ENCODE data around the gene GLA. TPM values are rescaled to one million over a fixed set of nuclear protein-coding genes. Genes with fewer than 3 reads are reported as not detected.

The GLA gene
- total RNA-seq, 1 experiment from 2014 or later, result 54.8 TPM

DNA sequence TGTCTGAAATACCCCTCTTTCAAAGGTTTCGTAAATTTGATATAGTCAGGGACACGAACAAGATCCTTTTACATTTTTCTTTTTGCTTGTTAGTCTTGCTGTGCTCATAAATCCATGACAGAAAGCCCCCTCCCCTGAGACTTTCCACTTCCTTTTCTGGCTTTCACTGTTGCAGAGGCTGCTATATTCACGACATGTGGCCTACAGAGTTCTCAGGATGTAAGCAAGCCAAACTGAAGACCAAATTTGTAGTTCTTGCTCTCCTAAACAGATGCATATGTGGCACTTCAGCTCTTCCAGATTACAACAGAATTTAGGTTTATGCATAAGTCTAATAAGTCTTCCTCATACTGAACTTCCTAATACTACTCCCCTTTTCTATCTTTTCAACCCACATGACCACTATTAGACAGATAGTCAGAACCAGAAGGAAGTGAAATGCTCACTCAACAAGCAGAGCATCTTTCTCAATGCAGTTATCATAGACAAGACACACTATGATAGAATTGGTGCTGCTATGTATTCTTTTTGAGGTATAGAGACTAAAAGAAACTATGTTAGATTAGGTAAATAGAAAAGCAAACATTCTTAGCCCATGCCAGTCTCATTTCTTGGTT, 36.7 kb downstream of the GLA start:
- H3K4me1 ChIP-seq (ENCODE audit: insufficient read depth, low read length), result no peaks in the 10 kb centered on the region
- intact Hi-C loops (cut with micrococcal nuclease), result no loop called here
- ATAC-seq, result no peak
- no peak overlapping the region for H3K4me3 ChIP-seq (ENCODE audit: low read length)
- no peak for DNase-seq
- H4K20me1 ChIP-seq (ENCODE audit: low read length), result no peaks in the 10 kb centered on the region
- TF ChIP-seq EZH2phosphoT487 (IDR thresholded peaks at IDR 0.05; ENCODE audit: borderline replicate concordance, low read length), result no peak
- TF ChIP-seq EZH2 (IDR thresholded peaks at IDR 0.05; ENCODE audit: low read length, unreplicated experiment), result no peak
- no peak for TF ChIP-seq CTCF (conservative IDR thresholded peaks at IDR 0.05; ENCODE audit: low read depth, low read length)
- POLR2A ChIA-PET (ENCODE audit: unreplicated experiment), result no interaction called here
- H3F3A ChIP-seq (ENCODE audit: low read length, unreplicated experiment), result no peaks in the 10 kb centered on the region
- H3K9ac ChIP-seq (ENCODE audit: low read length), result no peak overlapping the region
- no peaks in the 10 kb centered on the region for H3K9me3 ChIP-seq (ENCODE audit: low read length)
- H3K36me3 ChIP-seq (ENCODE audit: low read depth, low read length), result no peaks in the 10 kb centered on the region
- no peak overlapping the region for H3K4me2 ChIP-seq (ENCODE audit: low read length)
- no peak overlapping the region for H2AFZ ChIP-seq (ENCODE audit: low read length)
- no peaks in the 10 kb centered on the region for H3K9me2 ChIP-seq (replicated peaks; ENCODE audit: low read length)
- no peak overlapping the region for H3K27ac ChIP-seq (ENCODE audit: low read length)
- no peaks in the 10 kb centered on the region for H3K79me2 ChIP-seq (ENCODE audit: low read length)
- CTCF ChIA-PET, result no interaction called here
- peaks cover 5% of the 10 kb centered on the region; the same call in 1 of the 2 replicates for H3K27me3 ChIP-seq (ENCODE audit: low read length)
- no TSS peak for BruUV-seq (replicated peaks)

- Histone ChIP-seq H3K27ac (ENCODE audit: low read length) (no peak overlapping the region), H2AFZ (ENCODE audit: low read length) (no peak overlapping the region), H3K4me3 (ENCODE audit: low read length) (no peak overlapping the region), H3K9ac (ENCODE audit: low read length) (no peak overlapping the region), H3K27me3 (ENCODE audit: low read length) (peaks cover 5% of the 10 kb centered on the region; the same call in 1 of the 2 replicates), H3K4me2 (ENCODE audit: low read length) (no peak overlapping the region), H4K20me1 (ENCODE audit: low read length) (no peaks in the 10 kb centered on the region), H3K9me3 (ENCODE audit: low read length) (no peaks in the 10 kb centered on the region), H3K79me2 (ENCODE audit: low read length) (no peaks in the 10 kb centered on the region), H3K36me3 (ENCODE audit: low read depth, low read length) (no peaks in the 10 kb centered on the region), H3K4me1 (ENCODE audit: insufficient read depth, low read length) (no peaks in the 10 kb centered on the region), H3F3A (ENCODE audit: low read length, unreplicated experiment) (no peaks in the 10 kb centered on the region), H3K9me2 (replicated peaks; ENCODE audit: low read length) (no peaks in the 10 kb centered on the region)
- TF ChIP-seq CTCF (conservative IDR thresholded peaks at IDR 0.05; ENCODE audit: low read depth, low read length) (no peak), EZH2 (IDR thresholded peaks at IDR 0.05; ENCODE audit: low read length, unreplicated experiment) (no peak), EZH2phosphoT487 (IDR thresholded peaks at IDR 0.05; ENCODE audit: borderline replicate concordance, low read length) (no peak)
- ChIA-PET POLR2A (ENCODE audit: unreplicated experiment) (no interaction called here), CTCF (no interaction called here)
- ATAC-seq (no peak), DNase-seq (no peak)
- intact Hi-C loops (cut with micrococcal nuclease), result no loop called here
- BruUV-seq (replicated peaks), result no TSS peak
These were observed 38.0 kb downstream of the GLA start for GRCh38 chrX:101369687-101370086.

GRCh38 chrX:101368800-101369199, 38.9 kb downstream of the GLA start:
- no peak for ATAC-seq
- Histone ChIP-seq H3K9me3 (ENCODE audit: low read length) (no peaks in the 10 kb centered on the region), H3K9ac (ENCODE audit: low read length) (no peak overlapping the region), H3K4me3 (ENCODE audit: low read length) (no peak overlapping the region), H2AFZ (ENCODE audit: low read length) (no peak overlapping the region), H3F3A (ENCODE audit: low read length, unreplicated experiment) (no peaks in the 10 kb centered on the region), H3K36me3 (ENCODE audit: low read depth, low read length) (no peaks in the 10 kb centered on the region), H3K4me2 (ENCODE audit: low read length) (no peak overlapping the region), H3K9me2 (replicated peaks; ENCODE audit: low read length) (no peaks in the 10 kb centered on the region), H3K79me2 (ENCODE audit: low read length) (no peaks in the 10 kb centered on the region), H3K4me1 (ENCODE audit: insufficient read depth, low read length) (no peaks in the 10 kb centered on the region), H3K27ac (ENCODE audit: low read length) (no peak overlapping the region), H3K27me3 (ENCODE audit: low read length) (peaks cover 5% of the 10 kb centered on the region; the same call in 1 of the 2 replicates), H4K20me1 (ENCODE audit: low read length) (no peaks in the 10 kb centered on the region)
- CTCF ChIA-PET, result no interaction called here
- DNase-seq, result no peak
- no TSS peak for BruUV-seq (replicated peaks)
- intact Hi-C loops (cut with micrococcal nuclease), result no loop called here
- TF ChIP-seq CTCF (conservative IDR thresholded peaks at IDR 0.05; ENCODE audit: low read depth, low read length) (no peak), EZH2 (IDR thresholded peaks at IDR 0.05; ENCODE audit: low read length, unreplicated experiment) (no peak), EZH2phosphoT487 (IDR thresholded peaks at IDR 0.05; ENCODE audit: borderline replicate concordance, low read length) (no peak)
- POLR2A ChIA-PET (ENCODE audit: unreplicated experiment), result no interaction called here

Data from PC-3 (cell line).